GM23248 (cell line): Measurements from ENCODE around the gene LRRN2.

Source experiments
- EZH2 ChIP-seq: fragments of 200-600 bp; sonication (generic); IDR thresholded peaks from 2 replicates; pipeline ENCODE4 v1.6.1; 2018; ENCODE audit warnings: antibody characterized with exemption, mild to moderate bottlenecking; ENCODE audit not compliant: insufficient read depth, poor library complexity, severe bottlenecking
- EZH2phosphoT487 ChIP-seq: fragments of 200-600 bp; sonication (generic); IDR thresholded peaks from 2 replicates; pipeline ENCODE4 v1.6.1; 2018; ENCODE audit warnings: antibody characterized with exemption, moderate library complexity, mild to moderate bottlenecking, low read depth; ENCODE audit not compliant: insufficient read depth

- TF ChIP-seq EZH2phosphoT487 (no peak), EZH2 (no peak)
Measured at GRCh38 chr1:204721373-204722055, 36.0 kb upstream of the LRRN2 start.
